Adrenal gland (tissue), 5 donors: ENCODE results near the gene MPV17L.
"Not testable (repeated sequence)": the region's sequence is repeated elsewhere in the genome, so short reads cannot be mapped to it uniquely, and the experiment has no call there.

Source experiments
- POLR2A ChIP-seq, 2 donors: fragments of 450-650 bp; IDR thresholded peaks; one replicate each; pipeline ENCODE4 v1.6.1; 2017; ENCODE audit warnings: antibody characterized with exemption in 2 of 2, mild to moderate bottlenecking in 2 of 2, moderate library complexity in 1 of 2
- TF ChIP-seq, protein P1 (sequence below), 6 experiments: fragments of 450-650 bp in 4 of 6; fragments of 200-600 bp in 2 of 6; sonication (generic) in 1 of 6; IDR thresholded peaks; 1 replicate in 5 of 6; 2 replicates in 1 of 6; pipeline versions ENCODE4 v1.5.1 to v1.8.0; 2016 to 2021; ENCODE audit warnings: antibody characterized with exemption in 6 of 6, mild to moderate bottlenecking in 2 of 6, moderate library complexity in 1 of 6
- donor health status: DM: no; HTN: no; CAD: no.

DNA sequence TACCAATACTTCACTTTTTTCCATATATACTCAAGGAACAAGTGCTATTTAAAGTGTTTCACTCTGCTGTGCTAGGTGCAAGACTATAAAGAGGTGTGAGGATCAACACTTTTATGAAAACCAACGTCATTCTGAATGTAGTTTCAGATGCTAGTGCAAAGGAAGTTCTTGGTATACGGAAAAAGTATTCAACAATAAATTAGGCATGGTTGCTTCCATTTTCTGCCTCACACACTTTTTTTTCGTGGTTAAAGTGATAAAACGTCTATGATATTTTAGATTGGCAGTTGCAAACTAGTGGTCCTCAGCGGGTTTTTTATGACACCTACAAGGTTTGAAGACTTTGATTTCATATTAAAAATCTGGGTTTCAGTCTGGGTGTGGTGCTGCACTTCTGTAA, 5.6 kb upstream of the MPV17L start:
- TF ChIP-seq POLR2A (IDR thresholded peaks at IDR 0.05) = not testable (repeated sequence)
- TF ChIP-seq, protein P1, sequence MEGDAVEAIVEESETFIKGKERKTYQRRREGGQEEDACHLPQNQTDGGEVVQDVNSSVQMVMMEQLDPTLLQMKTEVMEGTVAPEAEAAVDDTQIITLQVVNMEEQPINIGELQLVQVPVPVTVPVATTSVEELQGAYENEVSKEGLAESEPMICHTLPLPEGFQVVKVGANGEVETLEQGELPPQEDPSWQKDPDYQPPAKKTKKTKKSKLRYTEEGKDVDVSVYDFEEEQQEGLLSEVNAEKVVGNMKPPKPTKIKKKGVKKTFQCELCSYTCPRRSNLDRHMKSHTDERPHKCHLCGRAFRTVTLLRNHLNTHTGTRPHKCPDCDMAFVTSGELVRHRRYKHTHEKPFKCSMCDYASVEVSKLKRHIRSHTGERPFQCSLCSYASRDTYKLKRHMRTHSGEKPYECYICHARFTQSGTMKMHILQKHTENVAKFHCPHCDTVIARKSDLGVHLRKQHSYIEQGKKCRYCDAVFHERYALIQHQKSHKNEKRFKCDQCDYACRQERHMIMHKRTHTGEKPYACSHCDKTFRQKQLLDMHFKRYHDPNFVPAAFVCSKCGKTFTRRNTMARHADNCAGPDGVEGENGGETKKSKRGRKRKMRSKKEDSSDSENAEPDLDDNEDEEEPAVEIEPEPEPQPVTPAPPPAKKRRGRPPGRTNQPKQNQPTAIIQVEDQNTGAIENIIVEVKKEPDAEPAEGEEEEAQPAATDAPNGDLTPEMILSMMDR (IDR thresholded peaks at IDR 0.05) = not testable (repeated sequence)
